ENCODE measurements around the gene LSM14A. TPM values are rescaled to one million over a fixed set of nuclear protein-coding genes. Genes with fewer than 3 reads are reported as not detected.

LSM14A gene
- total RNA-seq, 1 experiment from 2014 or later = 199 TPM

- H3K27me3 ChIP-seq (ENCODE audit: insufficient read depth, low read length) = no peaks in the 10 kb centered on the region
- no peaks in the 10 kb centered on the region for H3K4me1 ChIP-seq (ENCODE audit: insufficient read depth, low read length)
- no peaks in the 10 kb centered on the region for H3K23me2 ChIP-seq (ENCODE audit: insufficient read length, low read depth, low read length, poor library complexity, severe bottlenecking)
- H3K56ac ChIP-seq (ENCODE audit: insufficient read length, low read depth, low read length) = no peak overlapping the region
- no CpG with 5 or more reads among the region's 18 CpGs for whole genome bisulfite sequencing (ENCODE audit: extremely low coverage, insufficient read length, low lambda C conversion rate)
- Mint-ChIP-seq H3K27me3 (ENCODE audit: low read depth) (no peaks in the 10 kb centered on the region), H3K4me1 (peaks cover 3% of the 10 kb centered on the region in 2 experiments), H3K9me3 (no peaks in the 10 kb centered on the region), H3K4me3 (no peak overlapping the region), H3K36me3 (ENCODE audit: insufficient read depth in 1 of 3, low read depth in 3 of 3) (peaks cover 51 to 78% (median 73%) of the 10 kb centered on the region in 3 experiments), H3K27ac (peak overlapping the region in 1 of 3 experiments; percentile 46; a peak in 2 of 7 replicates)
- no peak overlapping the region for H3K14ac ChIP-seq (ENCODE audit: insufficient read depth, low read length)
- H3K4ac ChIP-seq (ENCODE audit: low read depth, low read length) = no peak overlapping the region
- H2AFZ ChIP-seq (ENCODE audit: low read length) = no peak overlapping the region
- no peak overlapping the region for H4K8ac ChIP-seq (replicated peaks; ENCODE audit: insufficient read length, low read depth, low read length)
- no peak overlapping the region for H3K23ac ChIP-seq (ENCODE audit: insufficient read length, low read depth, low read length)
- H4K91ac ChIP-seq (ENCODE audit: insufficient read length, low read depth, low read length) = no peak overlapping the region
- peaks cover 1% of the 10 kb centered on the region for H4K20me1 ChIP-seq (ENCODE audit: control insufficient read depth, insufficient read depth, insufficient read length)
- H2BK20ac ChIP-seq (ENCODE audit: low read depth, low read length, poor library complexity, severe bottlenecking) = no peak overlapping the region
- H3K4me2 ChIP-seq (ENCODE audit: insufficient read depth, insufficient read length, low read length) = no peak overlapping the region
- no peak overlapping the region for H3K9ac ChIP-seq (ENCODE audit: extremely low read depth, insufficient read length, low read length)
- no peak overlapping the region for H3K18ac ChIP-seq (ENCODE audit: insufficient read length, low read depth, low read length)
- H4K5ac ChIP-seq (ENCODE audit: insufficient read length, low read depth, low read length) = no peak overlapping the region
- H2BK15ac ChIP-seq (ENCODE audit: low read depth, low read length) = no peak overlapping the region
- TF ChIP-seq CTCF (conservative IDR thresholded peaks at IDR 0.05) = no peak
- H2AK5ac ChIP-seq (ENCODE audit: insufficient read length, low read length) = no peak overlapping the region
- H2BK5ac ChIP-seq (ENCODE audit: insufficient read length, low read length) = no peak overlapping the region
- H2BK120ac ChIP-seq (ENCODE audit: low read depth, low read length, poor library complexity, severe bottlenecking) = no peak overlapping the region
- DNase-seq = no peak
- H3T11ph ChIP-seq (ENCODE audit: low read length) = no peak overlapping the region
- H3K79me1 ChIP-seq (ENCODE audit: insufficient read depth, low read depth, low read length, poor library complexity, severe bottlenecking) = no peaks in the 10 kb centered on the region
- H3K79me2 ChIP-seq (ENCODE audit: insufficient read depth, low read length) = no peaks in the 10 kb centered on the region
- H2BK12ac ChIP-seq (ENCODE audit: insufficient read length, low read depth, low read length) = no peak overlapping the region
- H3K9me3 ChIP-seq (ENCODE audit: control insufficient read depth, low read depth, low read length) = no peaks in the 10 kb centered on the region
- no peak overlapping the region for H3K27ac ChIP-seq (ENCODE audit: insufficient read length, low read depth, low read length)
Measured at GRCh38 chr19:34217952-34218817, 45.9 kb downstream of the LSM14A start.

All from H9 (cell line).